GM21390 (cell line): ENCODE results near the gene FBRSL1.

ENCODE experiments used
- ATAC-seq: cut with Tn5 transposase; IDR thresholded peaks from one replicate; pipeline ENCODE4 v1.9.1; 2021; ENCODE audit not compliant: unreplicated experiment

Gene FBRSL1

GRCh38 chr12:132555686-132556085 lies 65.7 kb downstream of the FBRSL1 start:
- no peak for ATAC-seq

GRCh38 chr12:132556216-132556615 lies 66.3 kb downstream of the FBRSL1 start:
- ATAC-seq, result no peak

- no peak for ATAC-seq
Observed at GRCh38 chr12:132556801-132557200, 66.8 kb downstream of the FBRSL1 start.

GRCh38 chr12:132557291-132558015 lies 67.5 kb downstream of the FBRSL1 start:
- no peak for ATAC-seq

GRCh38 chr12:132558042-132558856 lies 68.3 kb downstream of the FBRSL1 start:
- ATAC-seq, result no peak

GRCh38 chr12:132558861-132559623 lies 69.1 kb downstream of the FBRSL1 start:
- no peak for ATAC-seq

- ATAC-seq, result no peak
Observed at GRCh38 chr12:132559652-132560363, 69.9 kb downstream of the FBRSL1 start.

GRCh38 chr12:132560364-132560613 lies 70.3 kb downstream of the FBRSL1 start:
- ATAC-seq, result no peak

GRCh38 chr12:132560614-132561426 lies 70.9 kb downstream of the FBRSL1 start:
- no peak for ATAC-seq
